HEK293 (cell line): Measurements from ENCODE around the gene OPN4.

Source experiments
- HOXC10 ChIP-seq: sonication (generic); formaldehyde crosslinking; IDR thresholded peaks from 2 replicates; pipeline ENCODE4 v1.8.1; 2023; ENCODE audit warnings: mild to moderate bottlenecking, missing genetic modification reagents
- IKZF3 ChIP-seq: fragments of 450-650 bp; IDR thresholded peaks from 2 replicates; pipeline ENCODE4 v1.5.0; 2018; ENCODE audit warnings: missing biosample characterization, mild to moderate bottlenecking, missing genetic modification characterization, moderate library complexity
- KLF10 ChIP-seq: fragments of 450-650 bp; IDR thresholded peaks from 2 replicates; pipeline ENCODE4 v1.5.1; 2018; ENCODE audit warnings: missing biosample characterization, mild to moderate bottlenecking, missing genetic modification characterization
- PRDM1 ChIP-seq: fragments of 450-650 bp; formaldehyde crosslinking; IDR thresholded peaks from 2 replicates; pipeline ENCODE4; 2016; ENCODE audit warnings: missing biosample characterization, missing genetic modification characterization
- YY1 ChIP-seq: fragments of 450-650 bp; formaldehyde crosslinking; IDR thresholded peaks from 2 replicates; pipeline ENCODE4 v1.5.1; 2018; ENCODE audit warnings: missing biosample characterization, missing genetic modification characterization
- YY2 ChIP-seq: fragments of 450-650 bp; formaldehyde crosslinking; IDR thresholded peaks from 2 replicates; pipeline ENCODE4 v1.5.1; 2016; ENCODE audit warnings: missing biosample characterization, missing genetic modification characterization
- ZBTB21 ChIP-seq: fragments of 450-650 bp; formaldehyde crosslinking; IDR thresholded peaks from 2 replicates; pipeline ENCODE4 v1.5.1; 2017; ENCODE audit warnings: missing biosample characterization, missing genetic modification characterization
- ZIC2 ChIP-seq: fragments of 450-650 bp; formaldehyde crosslinking; IDR thresholded peaks from 2 replicates; pipeline ENCODE4 v1.5.1; 2016; ENCODE audit warnings: missing biosample characterization, missing genetic modification characterization
- ZNF10 ChIP-seq: fragments of 450-650 bp; formaldehyde crosslinking; IDR thresholded peaks from 2 replicates; pipeline ENCODE4 v1.5.1; 2017; ENCODE audit warnings: missing biosample characterization, missing genetic modification characterization
- ZNF169 ChIP-seq: fragments of 450-650 bp; formaldehyde crosslinking; IDR thresholded peaks from 2 replicates; pipeline ENCODE4 v1.5.1; 2016; ENCODE audit warnings: missing biosample characterization, missing genetic modification characterization
- ZNF211 ChIP-seq: fragments of 450-650 bp; formaldehyde crosslinking; IDR thresholded peaks from 2 replicates; pipeline ENCODE4 v1.5.1; 2016; ENCODE audit warnings: low read depth, missing biosample characterization, missing genetic modification characterization
- ZNF221 ChIP-seq: fragments of 450-650 bp; formaldehyde crosslinking; IDR thresholded peaks from 2 replicates; pipeline ENCODE4 v1.5.1; 2017; ENCODE audit warnings: missing biosample characterization, missing genetic modification characterization, borderline replicate concordance
- ZNF248 ChIP-seq: fragments of 450-650 bp; formaldehyde crosslinking; IDR thresholded peaks from 2 replicates; pipeline ENCODE4 v1.5.1; 2017; ENCODE audit warnings: missing biosample characterization, missing genetic modification characterization
- ZNF354C ChIP-seq: fragments of 450-650 bp; formaldehyde crosslinking; IDR thresholded peaks from 2 replicates; pipeline ENCODE4 v1.5.1; 2016; ENCODE audit warnings: missing biosample characterization, missing genetic modification characterization, low read depth, borderline replicate concordance
- ZNF394 ChIP-seq: fragments of 450-650 bp; formaldehyde crosslinking; IDR thresholded peaks from 2 replicates; pipeline ENCODE4 v1.5.1; 2016; ENCODE audit warnings: missing biosample characterization, missing genetic modification characterization, mild to moderate bottlenecking, moderate library complexity, borderline replicate concordance
- ZNF404 ChIP-seq: fragments of 450-650 bp; formaldehyde crosslinking; IDR thresholded peaks from 2 replicates; pipeline ENCODE4 v1.5.1; 2017; ENCODE audit warnings: missing biosample characterization, missing genetic modification characterization
- ZNF558 ChIP-seq: fragments of 450-650 bp; formaldehyde crosslinking; IDR thresholded peaks from 2 replicates; pipeline ENCODE4 v1.5.1; 2016; ENCODE audit warnings: missing biosample characterization, missing genetic modification characterization
- ZNF585B ChIP-seq: fragments of 450-650 bp; formaldehyde crosslinking; IDR thresholded peaks from 2 replicates; pipeline ENCODE4 v1.5.1; 2016; ENCODE audit warnings: missing biosample characterization, missing genetic modification characterization
- ZNF596 ChIP-seq: fragments of 450-650 bp; IDR thresholded peaks from 2 replicates; pipeline ENCODE4 v1.5.0; 2018; ENCODE audit warnings: missing biosample characterization, mild to moderate bottlenecking, missing genetic modification characterization, moderate library complexity
- ZNF658 ChIP-seq: fragments of 450-650 bp; formaldehyde crosslinking; IDR thresholded peaks from 2 replicates; pipeline ENCODE4; 2016; ENCODE audit warnings: missing biosample characterization, missing genetic modification characterization
- ZNF660 ChIP-seq: fragments of 450-650 bp; IDR thresholded peaks from 2 replicates; pipeline ENCODE4 v1.5.1; 2018; ENCODE audit warnings: missing biosample characterization, mild to moderate bottlenecking, missing genetic modification characterization
- ZNF791 ChIP-seq: fragments of 450-650 bp; formaldehyde crosslinking; IDR thresholded peaks from 2 replicates; pipeline ENCODE4 v1.5.1; 2016; ENCODE audit warnings: missing biosample characterization, missing genetic modification characterization
- ZNF830 ChIP-seq: fragments of 450-650 bp; IDR thresholded peaks from 2 replicates; pipeline ENCODE4 v1.5.0; 2018; ENCODE audit warnings: missing biosample characterization, missing genetic modification characterization, low read depth, mild to moderate bottlenecking, moderate library complexity
- TF ChIP-seq, protein P1 (sequence below): fragments of 450-650 bp; formaldehyde crosslinking; IDR thresholded peaks from 2 replicates; pipeline ENCODE4 v1.5.1; 2017; ENCODE audit warnings: missing biosample characterization, missing genetic modification characterization
- TF ChIP-seq, protein P2 (sequence below): fragments of 450-650 bp; formaldehyde crosslinking; IDR thresholded peaks from 2 replicates; pipeline ENCODE4 v1.5.1; 2016; ENCODE audit warnings: missing biosample characterization, missing genetic modification characterization
- TF ChIP-seq, protein P3 (sequence below): fragments of 450-650 bp; formaldehyde crosslinking; IDR thresholded peaks from 2 replicates; pipeline ENCODE4 v1.5.1; 2016; ENCODE audit warnings: missing biosample characterization, missing genetic modification characterization
- TF ChIP-seq, protein P4 (sequence below): fragments of 450-650 bp; formaldehyde crosslinking; IDR thresholded peaks from 2 replicates; pipeline ENCODE4 v1.5.1; 2016; ENCODE audit warnings: missing biosample characterization, missing genetic modification characterization
- TF ChIP-seq, protein P5 (sequence below): fragments of 450-650 bp; formaldehyde crosslinking; IDR thresholded peaks from 2 replicates; pipeline ENCODE4 v1.5.1; 2017; ENCODE audit warnings: missing biosample characterization, missing genetic modification characterization
- TF ChIP-seq, protein P6 (sequence below): fragments of 450-650 bp; formaldehyde crosslinking; optimal IDR thresholded peaks from 2 replicates; pipeline ENCODE3; 2016; ENCODE audit warnings: missing biosample characterization, mild to moderate bottlenecking, missing genetic modification characterization

OPN4 gene

DNA sequence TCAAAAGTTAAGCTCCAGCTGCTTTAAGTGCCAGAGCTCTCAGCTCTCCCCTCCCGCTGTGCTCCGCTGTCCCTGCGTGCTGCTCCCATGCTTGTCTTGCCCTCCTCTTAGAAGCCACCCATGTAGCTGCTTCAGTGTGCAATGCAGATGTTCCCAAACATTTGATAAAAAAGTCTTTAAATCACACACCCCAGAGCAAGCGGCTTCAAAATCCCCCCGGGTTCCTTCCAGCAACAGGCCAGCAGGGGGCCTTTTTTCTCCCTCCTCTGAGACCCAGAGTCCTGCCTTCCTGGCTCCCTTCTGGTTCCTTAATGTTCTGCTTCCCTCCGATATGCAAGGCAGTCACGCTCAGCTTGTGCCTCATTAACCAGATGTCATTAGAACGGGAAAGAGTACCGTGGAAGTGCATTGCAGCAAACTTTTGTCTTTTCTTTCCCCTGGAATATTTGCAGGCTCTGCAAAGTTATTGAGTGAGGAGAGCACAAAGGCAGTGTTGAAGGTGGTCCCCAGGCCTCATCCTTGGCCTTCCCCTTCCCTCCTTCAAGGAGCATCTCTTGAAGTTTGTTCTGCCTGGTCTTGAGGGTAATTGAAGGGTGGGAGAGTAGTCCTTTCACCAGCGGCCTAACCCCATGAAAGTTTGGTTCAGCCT, 39.5 kb downstream of the OPN4 start (continued):
- TF ChIP-seq, protein P1, sequence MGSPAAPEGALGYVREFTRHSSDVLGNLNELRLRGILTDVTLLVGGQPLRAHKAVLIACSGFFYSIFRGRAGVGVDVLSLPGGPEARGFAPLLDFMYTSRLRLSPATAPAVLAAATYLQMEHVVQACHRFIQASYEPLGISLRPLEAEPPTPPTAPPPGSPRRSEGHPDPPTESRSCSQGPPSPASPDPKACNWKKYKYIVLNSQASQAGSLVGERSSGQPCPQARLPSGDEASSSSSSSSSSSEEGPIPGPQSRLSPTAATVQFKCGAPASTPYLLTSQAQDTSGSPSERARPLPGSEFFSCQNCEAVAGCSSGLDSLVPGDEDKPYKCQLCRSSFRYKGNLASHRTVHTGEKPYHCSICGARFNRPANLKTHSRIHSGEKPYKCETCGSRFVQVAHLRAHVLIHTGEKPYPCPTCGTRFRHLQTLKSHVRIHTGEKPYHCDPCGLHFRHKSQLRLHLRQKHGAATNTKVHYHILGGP (tag by site-specific recombination), result no peak
- TF ChIP-seq ZNF658 (tag by site-specific recombination) (no peak), YY1 (tag by site-specific recombination) (no peak), PRDM1 (no peak), ZNF585B (tag by site-specific recombination) (no peak), ZNF404 (tag by site-specific recombination) (no peak), IKZF3 (tag by site-specific recombination) (0 out of 2 replicates have a peak, but pooled peaks have one; percentile 15), ZNF791 (tag by site-specific recombination) (no peak), ZBTB21 (tag by site-specific recombination) (no peak), KLF10 (no peak), ZNF596 (tag by site-specific recombination) (0 out of 2 replicates have a peak, but pooled peaks have one; percentile 3), ZNF248 (no peak), ZNF354C (tag by site-specific recombination) (no peak), ZNF660 (tag by site-specific recombination) (no peak), ZNF10 (no peak), ZNF558 (tag by site-specific recombination) (no peak), ZNF830 (tag by site-specific recombination) (no peak), ZNF211 (tag by site-specific recombination) (no peak), YY2 (tag by site-specific recombination) (no peak), HOXC10 (CRISPR knock-in tag) (no peak), ZNF394 (tag by site-specific recombination) (no peak), ZIC2 (tag by site-specific recombination) (peak; percentile 92), ZNF169 (tag by site-specific recombination) (no peak), ZNF221 (no peak)
- TF ChIP-seq, protein P2, sequence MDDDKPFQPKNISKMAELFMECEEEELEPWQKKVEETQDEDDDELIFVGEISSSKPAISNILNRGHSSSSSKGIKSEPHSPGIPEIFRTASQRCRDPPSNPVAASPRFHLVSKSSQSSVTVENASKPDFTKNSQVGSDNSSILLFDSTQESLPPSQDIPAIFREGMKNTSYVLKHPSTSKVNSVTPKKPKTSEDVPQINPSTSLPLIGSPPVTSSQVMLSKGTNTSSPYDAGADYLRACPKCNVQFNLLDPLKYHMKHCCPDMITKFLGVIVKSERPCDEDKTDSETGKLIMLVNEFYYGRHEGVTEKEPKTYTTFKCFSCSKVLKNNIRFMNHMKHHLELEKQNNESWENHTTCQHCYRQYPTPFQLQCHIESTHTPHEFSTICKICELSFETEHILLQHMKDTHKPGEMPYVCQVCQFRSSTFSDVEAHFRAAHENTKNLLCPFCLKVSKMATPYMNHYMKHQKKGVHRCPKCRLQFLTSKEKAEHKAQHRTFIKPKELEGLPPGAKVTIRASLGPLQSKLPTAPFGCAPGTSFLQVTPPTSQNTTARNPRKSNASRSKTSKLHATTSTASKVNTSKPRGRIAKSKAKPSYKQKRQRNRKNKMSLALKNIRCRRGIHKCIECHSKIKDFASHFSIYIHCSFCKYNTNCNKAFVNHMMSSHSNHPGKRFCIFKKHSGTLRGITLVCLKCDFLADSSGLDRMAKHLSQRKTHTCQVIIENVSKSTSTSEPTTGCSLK (tag by site-specific recombination), result no peak
- TF ChIP-seq, protein P3, sequence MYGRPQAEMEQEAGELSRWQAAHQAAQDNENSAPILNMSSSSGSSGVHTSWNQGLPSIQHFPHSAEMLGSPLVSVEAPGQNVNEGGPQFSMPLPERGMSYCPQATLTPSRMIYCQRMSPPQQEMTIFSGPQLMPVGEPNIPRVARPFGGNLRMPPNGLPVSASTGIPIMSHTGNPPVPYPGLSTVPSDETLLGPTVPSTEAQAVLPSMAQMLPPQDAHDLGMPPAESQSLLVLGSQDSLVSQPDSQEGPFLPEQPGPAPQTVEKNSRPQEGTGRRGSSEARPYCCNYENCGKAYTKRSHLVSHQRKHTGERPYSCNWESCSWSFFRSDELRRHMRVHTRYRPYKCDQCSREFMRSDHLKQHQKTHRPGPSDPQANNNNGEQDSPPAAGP (tag by site-specific recombination), result no peak
- TF ChIP-seq, protein P4, sequence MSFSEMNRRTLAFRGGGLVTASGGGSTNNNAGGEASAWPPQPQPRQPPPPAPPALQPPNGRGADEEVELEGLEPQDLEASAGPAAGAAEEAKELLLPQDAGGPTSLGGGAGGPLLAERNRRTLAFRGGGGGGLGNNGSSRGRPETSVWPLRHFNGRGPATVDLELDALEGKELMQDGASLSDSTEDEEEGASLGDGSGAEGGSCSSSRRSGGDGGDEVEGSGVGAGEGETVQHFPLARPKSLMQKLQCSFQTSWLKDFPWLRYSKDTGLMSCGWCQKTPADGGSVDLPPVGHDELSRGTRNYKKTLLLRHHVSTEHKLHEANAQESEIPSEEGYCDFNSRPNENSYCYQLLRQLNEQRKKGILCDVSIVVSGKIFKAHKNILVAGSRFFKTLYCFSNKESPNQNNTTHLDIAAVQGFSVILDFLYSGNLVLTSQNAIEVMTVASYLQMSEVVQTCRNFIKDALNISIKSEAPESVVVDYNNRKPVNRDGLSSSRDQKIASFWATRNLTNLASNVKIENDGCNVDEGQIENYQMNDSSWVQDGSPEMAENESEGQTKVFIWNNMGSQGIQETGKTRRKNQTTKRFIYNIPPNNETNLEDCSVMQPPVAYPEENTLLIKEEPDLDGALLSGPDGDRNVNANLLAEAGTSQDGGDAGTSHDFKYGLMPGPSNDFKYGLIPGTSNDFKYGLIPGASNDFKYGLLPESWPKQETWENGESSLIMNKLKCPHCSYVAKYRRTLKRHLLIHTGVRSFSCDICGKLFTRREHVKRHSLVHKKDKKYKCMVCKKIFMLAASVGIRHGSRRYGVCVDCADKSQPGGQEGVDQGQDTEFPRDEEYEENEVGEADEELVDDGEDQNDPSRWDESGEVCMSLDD (tag by site-specific recombination), result no peak
- TF ChIP-seq, protein P5, sequence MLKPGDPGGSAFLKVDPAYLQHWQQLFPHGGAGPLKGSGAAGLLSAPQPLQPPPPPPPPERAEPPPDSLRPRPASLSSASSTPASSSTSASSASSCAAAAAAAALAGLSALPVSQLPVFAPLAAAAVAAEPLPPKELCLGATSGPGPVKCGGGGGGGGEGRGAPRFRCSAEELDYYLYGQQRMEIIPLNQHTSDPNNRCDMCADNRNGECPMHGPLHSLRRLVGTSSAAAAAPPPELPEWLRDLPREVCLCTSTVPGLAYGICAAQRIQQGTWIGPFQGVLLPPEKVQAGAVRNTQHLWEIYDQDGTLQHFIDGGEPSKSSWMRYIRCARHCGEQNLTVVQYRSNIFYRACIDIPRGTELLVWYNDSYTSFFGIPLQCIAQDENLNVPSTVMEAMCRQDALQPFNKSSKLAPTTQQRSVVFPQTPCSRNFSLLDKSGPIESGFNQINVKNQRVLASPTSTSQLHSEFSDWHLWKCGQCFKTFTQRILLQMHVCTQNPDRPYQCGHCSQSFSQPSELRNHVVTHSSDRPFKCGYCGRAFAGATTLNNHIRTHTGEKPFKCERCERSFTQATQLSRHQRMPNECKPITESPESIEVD (tag by site-specific recombination), result no peak
- TF ChIP-seq, protein P6, sequence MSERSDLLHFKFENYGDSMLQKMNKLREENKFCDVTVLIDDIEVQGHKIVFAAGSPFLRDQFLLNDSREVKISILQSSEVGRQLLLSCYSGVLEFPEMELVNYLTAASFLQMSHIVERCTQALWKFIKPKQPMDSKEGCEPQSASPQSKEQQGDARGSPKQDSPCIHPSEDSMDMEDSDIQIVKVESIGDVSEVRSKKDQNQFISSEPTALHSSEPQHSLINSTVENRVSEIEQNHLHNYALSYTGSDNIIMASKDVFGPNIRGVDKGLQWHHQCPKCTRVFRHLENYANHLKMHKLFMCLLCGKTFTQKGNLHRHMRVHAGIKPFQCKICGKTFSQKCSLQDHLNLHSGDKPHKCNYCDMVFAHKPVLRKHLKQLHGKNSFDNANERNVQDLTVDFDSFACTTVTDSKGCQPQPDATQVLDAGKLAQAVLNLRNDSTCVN (tag by site-specific recombination), result no peak
